Activated CD8-positive, alpha-beta memory T cell treated with anti-CD3 and anti-CD28 coated beads for 1 hour (primary cell): ENCODE measurements around the gene MDH1B.
"Not testable (repeated sequence)": the region's sequence is repeated elsewhere in the genome, so short reads cannot be mapped to it uniquely, and the experiment has no call there.

ENCODE experiments used
- DNase-seq, 2 donors: peaks; one replicate each; pipeline ENCODE4 v3.0.0-alpha.2; 2020; ENCODE audit warnings: low read depth in 1 of 2; ENCODE audit errors: extremely low read depth in 1 of 2

The MDH1B gene

DNA sequence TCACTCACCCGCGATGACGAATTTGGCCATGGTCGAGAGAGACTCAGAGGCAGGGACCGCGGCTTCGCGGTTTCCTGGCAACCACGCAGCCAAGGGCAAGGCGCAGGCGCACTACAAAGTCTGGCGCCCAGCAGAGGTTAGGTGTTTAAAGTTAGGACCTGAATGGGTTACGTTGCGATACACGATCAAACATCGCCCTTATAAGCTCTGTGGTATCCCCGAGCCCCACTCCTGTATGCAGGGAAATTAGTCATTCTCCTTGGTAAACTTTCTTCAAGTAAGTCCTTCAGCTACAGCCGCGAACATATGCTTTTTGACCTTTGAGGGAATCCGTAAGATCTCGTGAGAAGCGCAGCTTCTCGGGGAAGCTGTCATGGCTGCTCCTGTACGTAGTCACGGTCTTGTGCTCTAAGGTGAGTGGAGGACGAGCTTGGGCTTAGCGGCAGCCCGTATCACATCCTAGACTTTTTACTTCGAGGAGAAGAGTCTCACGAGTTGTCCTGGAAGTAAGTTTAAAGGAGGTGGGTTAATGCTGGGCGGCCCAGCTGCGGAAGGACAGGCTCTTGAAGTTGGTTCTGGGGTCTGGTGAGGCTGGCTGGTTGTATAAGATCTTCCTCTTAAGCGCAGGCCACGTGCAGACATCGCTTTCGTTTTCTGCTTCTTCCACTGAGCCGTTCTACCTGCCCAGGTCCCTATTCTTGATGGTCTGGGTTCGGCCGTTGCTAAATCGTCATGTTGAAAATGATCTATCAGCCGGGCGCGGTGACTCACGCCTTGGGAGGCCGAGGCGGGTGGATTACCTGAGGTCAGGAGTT is at the start of gene MDH1B, which contains the start of gene FASTKD2:
MDH1B (minus strand) TSS at position 87 of the 815 bp plus-strand sequence; CDS start at position 30, 57 bp downstream.
FASTKD2 (plus strand) TSS at position 365 of the 815 bp plus-strand sequence. CDS start 1,088 bp downstream, outside the sequence.
- DNase-seq, result peak; percentile 56 to 63

DNA sequence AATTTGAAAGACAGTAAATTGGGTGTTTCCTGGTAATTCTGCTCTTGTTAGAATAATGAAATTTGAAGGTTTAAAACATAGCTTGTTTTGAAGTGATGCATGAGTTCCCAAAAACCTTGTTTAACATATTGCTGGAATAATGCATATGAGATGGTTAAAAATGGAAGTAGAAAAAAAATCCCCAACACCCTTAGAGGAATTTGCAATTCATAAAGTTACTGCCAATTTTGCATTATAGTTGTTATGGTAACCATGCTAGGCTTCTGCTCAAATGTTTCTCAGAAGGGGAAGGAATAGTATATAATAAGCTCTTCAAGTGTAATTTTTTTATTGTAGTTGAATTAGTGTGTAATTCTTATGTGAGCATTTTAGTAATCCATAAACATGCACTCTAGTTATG is 49.4 kb upstream of the MDH1B start:
- no peak for DNase-seq

DNA sequence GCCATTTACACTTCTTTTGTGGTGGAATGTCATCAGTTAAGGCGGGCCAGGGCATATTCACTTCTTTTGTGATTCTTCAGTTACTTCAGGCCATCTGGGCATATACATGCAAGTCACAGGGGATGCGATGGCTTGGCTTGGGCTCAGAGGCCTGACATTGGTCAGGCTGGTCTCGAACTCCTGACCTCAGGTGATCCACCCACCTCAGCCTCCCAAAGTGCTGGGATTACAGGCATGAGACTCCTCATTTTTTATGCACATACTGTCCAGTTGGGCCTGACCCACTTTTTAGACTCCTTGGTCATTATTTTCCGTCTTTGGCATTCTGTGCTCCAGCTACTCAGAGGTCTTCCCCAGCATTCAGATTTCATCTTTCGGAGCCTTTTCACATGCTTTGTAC is 47.3 kb upstream of the MDH1B start:
- DNase-seq, result not testable (repeated sequence)

DNA sequence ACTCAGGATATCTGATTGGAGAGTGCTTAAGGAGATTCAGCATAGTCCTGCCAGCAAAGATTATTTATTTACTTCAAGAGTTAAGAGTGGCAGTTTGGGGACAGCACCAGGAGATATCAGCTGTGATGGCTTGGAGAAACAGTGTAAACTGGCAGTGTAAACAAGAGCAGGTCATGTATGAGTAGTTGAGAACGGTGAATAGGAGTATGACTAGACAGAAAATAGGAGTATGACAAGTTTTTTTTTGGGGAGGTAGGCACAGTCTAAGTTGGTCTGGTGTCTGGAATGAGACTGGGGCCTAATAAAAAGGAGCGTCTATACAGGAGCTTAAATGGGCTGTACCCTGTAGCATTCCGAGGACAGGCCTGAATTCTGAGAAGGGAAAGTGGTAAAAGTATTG is 42.5 kb upstream of the MDH1B start:
- not testable (repeated sequence) for DNase-seq

DNA sequence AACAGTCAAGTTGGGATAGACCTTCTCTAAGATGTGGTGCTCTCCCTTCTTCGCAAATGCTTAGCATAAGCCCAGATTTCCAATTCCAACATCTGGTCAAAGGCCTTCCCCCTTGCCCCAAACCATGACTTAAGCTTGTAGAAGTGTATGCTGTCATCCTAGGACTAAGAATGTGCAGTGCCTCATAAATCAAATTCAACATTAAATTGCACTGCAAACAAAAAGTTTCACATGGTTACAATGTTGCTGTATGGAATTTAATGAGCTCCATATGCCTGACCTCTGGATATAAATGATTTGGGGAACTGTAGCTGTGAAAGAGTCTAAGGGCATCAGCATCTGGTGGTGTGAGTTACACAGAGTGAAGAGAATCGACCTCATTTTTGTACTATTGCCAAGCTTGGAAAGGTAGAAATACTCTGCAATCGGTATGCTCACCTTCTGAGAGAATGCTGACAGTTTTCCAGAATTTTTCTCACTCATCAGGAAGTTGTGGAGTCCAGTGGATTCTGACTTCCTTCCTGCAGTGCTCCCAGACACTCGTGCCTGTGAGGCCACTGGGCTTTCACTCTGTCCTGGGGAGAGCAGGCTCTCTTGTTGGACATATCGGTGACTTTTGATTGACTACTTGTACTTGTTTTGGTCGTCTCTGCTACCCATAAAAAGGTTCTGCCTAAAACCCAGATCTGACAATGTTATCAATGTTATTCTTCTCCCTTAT is 40.9 kb upstream of the MDH1B start:
- no peak for DNase-seq

DNA sequence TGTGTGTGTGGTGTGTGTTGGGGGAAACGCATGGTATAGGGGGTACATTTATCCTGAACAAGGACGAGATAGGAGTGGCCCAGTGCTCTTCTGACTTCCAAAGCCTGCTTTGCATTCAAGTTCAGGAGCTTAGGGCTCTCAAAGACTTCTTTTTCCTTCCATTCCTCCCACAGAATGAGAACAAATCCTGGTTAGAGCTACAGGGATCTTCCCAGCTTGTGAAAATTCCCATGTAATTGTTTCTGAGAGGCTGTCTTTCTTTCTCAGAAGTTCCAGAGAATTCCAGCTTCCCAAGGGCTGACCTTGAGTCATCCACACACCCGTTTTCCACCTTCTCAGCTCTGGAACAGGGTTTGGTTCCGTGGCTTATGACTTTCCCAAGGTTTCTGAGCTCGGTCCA is 39.2 kb upstream of the MDH1B start:
- DNase-seq, result no peak

DNA sequence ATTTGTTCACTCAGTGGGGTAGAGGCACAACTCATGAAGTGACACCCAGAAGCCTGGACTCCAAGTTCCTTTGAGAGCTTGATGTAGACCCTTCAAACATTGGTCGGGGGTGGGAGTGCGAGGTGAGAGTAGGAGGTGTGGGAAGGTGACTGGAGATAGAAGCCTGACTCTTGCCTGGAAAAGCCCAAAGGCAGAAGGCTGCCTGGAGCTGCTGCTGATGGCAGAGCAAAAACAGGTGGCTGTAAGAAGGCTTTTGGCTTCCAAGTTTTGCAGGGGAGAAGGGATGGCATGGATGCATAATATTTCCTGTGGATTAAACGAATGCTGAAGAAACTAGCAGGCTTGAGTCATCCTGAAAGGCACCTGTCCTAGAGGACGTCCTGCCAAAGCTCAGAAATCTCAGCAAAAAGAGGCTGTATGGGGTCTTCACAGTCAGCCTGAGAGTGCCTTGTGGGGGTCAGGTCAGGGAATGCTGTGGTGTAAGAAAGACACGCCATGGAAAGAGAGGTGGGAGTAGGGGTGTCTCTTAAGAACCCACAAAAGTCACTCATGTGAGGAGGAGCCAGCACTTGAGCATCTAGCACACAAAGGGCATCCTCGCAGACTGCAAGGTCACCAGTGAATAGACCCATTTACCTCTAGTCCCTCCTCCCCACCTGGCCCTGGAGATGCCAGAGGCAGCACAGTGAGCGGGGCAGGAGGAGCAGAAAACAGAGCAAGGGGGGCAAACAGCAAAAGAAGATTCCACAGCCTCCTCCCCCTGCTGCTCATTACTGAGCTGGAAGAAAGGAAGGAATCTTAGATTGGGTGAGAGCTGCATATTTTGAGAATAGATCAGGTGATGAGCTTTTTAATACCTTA is 37.8 kb upstream of the MDH1B start:
- no peak for DNase-seq

DNA sequence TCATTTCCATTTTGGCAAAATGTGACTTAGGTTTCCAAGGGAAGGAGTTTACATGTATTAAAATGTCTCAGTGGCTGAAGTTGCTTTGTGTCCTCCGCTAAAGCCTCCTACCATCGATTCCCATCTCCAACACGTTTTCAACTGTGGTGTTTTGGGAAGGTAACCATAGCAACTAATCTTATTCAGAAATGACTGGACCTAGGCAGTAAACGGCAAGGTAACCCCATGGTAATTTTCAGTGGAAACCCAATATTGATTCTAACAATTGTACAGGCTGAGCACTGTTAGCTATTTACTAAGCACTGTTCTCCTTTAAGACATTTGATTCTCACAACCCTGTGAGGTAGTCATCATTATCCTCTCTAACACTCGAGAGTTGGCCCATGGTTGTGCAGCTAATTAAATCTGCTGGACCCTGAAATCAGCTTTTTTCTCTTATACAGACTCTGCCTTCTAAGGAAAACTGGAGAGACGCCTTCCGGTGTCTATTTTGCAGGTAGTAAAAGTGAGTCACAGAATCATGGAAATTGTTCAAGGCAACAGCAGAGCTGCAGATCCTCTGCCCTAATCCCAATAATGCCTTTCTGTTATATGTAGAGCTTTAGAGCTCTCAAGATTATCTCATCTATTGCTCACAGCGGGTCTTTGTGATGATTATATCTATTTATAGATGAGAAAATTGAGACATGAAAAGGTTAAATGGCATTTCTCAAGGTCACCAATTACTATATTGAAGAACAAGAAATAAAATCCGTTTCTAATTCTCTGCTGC is 36.5 kb upstream of the MDH1B start:
- DNase-seq, result no peak

DNA sequence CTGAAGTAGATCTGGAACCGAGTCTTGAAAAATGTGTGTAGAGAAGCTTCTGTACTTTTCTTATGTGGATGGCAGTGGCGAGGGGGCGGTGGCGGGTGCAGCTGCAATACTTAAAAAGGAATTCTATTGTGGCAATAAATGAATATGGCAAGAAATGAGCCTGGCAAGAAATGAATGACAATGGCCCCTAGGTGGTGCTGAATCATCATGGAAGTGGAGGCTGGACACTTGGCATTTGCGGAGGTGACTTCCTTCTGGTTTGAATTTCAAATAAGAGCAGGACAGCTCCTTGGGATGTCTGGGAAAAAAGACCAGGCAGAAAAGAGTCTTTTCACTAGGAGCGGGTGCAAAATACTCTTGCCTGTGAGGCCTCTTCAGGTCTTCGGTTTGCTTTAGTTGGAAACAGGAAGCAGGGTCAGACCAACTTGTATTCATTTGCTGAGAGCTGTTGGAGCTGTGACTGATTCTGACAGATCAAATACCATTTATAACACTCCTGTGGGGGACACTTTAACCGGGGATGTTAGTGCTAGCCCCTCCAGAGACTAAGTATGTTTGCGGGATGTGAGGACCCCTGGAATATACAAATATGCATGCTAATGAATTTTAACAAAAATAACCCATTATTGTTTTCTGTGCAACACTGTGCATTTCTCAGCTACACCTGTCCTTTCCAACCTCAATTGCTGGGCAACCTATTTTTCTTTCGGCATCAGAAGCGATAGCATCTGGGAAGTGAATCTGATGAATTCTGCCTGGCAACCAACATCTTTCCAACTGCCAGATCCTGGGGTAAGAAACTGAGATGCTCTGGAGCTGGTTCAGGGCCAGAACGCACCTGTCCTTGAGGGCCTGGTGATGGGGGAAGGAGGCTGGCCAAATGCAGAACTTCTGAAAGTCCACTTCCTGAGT is 35.6 kb upstream of the MDH1B start:
- DNase-seq, result peak; percentile 11 to 13

DNA sequence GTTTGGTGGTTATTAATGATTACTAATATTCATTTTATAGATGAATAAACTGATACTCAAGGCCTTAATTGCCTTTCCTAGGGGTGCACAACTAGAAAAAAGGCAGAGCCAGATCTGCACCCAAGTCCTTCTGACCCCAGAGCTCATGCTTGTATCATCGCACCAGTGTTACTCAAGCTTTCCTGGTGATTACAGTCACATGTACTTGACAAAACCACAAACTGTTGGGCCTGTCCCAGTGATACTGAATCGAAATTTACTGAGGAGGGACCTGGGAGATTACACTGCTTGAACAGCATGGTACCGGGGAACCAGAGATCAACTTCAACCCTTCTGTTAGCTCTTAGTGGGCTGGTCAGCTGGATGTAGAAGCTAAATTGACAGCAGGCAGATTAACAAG is 34.0 kb upstream of the MDH1B start:
- no peak for DNase-seq

DNA sequence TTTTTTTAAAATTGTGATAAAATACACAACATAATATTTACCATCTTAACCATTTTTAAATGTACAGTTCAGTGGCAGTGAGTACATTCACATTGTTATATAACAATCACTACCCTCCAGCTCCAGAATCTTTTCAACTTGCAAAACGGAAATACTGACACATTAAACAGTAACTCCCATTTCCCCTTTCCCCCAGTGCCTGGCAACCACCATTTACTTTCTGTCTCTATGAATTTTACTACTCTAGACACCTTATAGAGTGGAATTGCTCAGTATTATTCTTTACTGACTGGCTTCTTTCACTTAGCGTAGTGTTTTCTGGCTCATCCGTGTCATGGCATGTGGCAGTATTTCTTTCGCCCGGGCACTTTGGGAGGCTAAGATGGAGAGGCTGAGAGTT is 32.9 kb upstream of the MDH1B start:
- no peak for DNase-seq

DNA sequence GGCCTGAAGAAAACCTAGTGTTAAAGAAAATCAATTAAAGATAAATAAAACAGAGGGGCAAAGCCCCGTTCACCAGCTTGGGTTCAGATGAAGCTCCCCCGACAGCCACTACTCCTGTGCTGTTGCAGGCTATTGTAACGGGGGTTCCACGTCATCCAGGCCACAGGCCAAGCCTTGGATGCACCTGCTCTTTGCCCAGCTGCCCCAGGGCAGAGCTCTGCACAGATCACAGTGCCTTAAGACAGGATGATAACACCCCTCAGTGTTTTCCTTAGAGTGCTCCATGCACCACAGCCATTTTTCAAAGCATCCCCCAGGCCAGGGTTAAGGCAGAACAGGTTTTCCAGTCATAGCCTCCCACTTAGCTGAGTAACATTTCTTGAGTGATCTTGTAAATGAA is 32.2 kb upstream of the MDH1B start:
- no peak for DNase-seq

DNA sequence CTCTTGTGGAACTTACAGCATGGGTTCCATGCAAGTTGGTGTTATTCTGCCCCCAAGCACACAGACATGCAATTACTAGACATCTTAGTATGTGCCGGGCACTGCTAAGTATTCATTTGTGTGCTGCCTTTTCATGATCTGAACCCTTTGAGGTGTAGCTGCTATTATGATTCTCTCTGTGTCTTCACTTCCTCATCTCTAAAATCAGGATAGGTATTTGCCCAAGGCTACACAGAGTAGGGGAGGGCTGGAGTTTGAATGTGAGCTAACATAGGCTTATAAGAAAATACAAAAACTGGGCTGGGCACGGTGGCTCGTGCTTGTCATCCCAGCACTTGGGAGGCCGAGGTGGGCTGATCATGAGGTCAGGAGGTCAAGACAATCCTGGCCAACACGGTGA is 27.5 kb upstream of the MDH1B start:
- DNase-seq, result no peak

DNA sequence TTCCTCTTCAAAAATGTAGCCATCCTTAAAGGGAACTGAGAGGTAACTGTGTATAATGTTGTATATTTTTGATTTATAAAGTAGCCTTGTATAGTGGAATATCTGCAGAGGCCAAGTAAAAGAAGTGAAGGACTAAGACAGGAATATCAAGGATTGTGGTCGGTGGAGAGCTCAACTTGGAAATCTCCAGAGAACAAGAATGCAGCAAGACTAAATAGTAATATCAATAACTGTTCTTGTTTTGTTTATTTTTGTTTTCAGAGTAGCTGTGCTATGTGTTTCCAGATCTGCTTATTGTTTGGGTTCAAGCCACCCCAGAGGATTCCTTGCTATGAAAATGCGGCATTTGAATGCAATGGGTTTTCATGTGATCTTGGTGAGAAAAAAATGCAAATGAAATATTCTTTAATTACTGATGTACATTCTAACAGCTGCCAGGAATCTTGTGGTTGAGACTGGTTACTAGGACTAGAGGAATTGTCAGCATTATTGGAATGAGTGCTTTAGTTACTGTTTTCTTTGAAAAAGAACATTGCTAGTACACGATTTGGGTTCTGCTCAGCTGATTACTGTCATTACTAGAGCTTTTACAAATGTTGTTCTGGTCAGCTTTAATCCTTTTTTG is 25.3 kb upstream of the MDH1B start:
- DNase-seq, result no peak

DNA sequence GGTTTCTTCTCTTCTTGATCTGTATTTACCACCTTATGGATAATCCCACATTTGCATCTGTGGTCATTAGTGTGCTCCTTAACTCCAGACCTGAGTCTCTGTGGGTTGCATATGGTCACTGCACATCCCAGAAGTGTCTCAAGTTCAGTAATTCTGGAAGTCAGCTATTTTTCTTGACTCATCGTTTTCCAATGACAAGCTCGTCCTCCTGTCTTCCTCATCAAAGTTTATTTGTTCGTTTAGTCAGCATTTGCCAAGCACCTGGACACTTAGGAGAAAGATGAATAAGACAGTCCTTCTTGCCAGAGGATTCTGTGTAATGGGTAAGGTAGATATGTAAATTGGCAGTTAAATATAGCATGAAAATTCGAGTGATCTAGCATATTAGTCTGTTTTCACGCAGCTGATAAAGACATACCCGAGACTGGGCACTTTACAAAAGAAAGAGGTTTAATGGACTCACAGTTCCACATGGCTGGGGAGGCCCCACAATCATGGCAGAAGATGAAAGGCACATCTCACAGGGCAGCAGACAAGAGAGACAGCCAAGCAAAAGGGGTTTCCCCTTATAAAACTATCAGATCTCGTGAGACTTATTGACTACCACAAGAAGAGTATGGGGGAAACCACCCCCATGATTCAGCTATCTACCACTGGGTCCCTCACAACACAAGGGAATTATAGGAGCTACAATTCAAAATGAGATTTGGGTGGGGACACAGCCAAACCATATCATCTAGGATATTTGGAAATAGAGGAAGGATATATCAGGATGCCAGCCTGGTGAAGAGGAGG is 19.6 kb upstream of the MDH1B start:
- no peak for DNase-seq

DNA sequence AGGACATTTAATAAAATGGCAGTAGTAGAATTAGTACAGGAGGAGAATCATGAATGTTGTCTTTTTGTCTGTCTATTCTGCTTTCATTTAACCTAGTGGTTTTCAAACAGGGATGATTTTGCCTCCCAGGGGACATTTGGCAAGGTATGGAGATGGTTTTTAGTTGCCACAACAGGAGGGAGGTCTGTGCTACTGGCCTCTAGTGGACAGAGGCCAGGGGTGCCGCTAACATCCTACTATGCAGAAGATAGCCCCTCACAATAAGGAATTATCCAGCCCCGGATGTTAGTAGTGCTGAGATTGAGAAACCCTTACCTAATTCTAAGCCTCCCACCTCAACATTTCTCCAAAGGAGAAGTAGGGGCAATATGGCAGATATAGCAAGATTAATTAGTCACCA is 18.6 kb upstream of the MDH1B start:
- no peak for DNase-seq

DNA sequence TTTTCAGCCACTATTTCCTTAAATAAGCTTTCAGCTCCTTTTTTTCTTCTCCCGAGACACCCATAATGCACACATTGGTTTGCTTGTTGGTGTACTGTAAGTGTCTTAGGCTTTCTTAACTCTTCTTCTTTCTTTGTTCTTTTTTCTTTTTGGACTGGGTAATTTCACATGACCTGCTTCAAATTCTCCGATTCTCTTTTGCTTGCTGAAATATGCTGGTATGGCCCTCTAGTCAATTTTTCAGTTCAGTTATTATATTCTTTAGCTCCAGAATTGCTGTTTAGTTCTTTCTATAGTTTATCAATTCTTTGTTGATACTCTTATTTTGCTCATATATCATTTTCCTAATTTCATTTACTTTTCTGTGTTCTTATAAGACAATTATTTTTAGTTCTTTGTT is 15.5 kb upstream of the MDH1B start:
- no peak for DNase-seq

DNA sequence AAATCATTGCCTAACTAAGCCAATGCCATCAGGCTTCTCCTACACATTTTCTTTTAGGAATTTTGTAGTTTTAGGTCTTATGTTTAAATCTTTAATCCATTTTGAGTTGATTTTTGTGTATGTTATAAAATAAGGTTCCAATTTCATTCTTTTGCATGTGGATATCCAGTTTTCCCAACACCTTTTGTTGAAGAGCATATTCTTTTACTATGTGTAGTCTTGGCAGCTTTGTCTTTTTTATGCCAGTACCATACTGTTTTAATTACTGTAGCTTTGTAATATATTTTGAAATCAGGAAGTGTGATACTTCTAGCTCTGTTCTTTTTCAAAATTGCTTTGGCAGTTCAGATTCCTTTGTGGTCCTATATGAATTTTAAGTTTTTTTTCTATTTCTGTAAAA is 11.3 kb upstream of the MDH1B start:
- DNase-seq, result no peak
